Right lobe of liver (tissue), 6 donors: ENCODE measurements around the gene KIF18A. TPM values are rescaled to one million over a fixed set of nuclear protein-coding genes. Genes with fewer than 3 reads are reported as not detected.
A peak's percentile ranks its signal among the peaks of the same experiment; 100 is the strongest.

Experiments
- ATAC-seq, 4 donors: fragments of 200-7000 bp; cut with Tn5 transposase; one replicate each; pipeline ENCODE4 v1.9.1; 2020; ENCODE audit warnings: mild to moderate bottlenecking in 4 of 4, moderate library complexity in 4 of 4
- DNase-seq, 3 donors: peaks; one replicate each; pipeline ENCODE4 v3.0.0-alpha.2; 2020
- H3K27ac ChIP-seq, 3 donors: fragments of 200-600 bp; one replicate each; pipeline ENCODE4 v1.8.0; 2022
- H3K27me3 ChIP-seq, 2 donors: fragments of 200-600 bp; one replicate each; pipeline ENCODE4 v1.8.0; 2022
- H3K36me3 ChIP-seq, 4 donors: fragments of 200-600 bp; sonication (generic) in 1 of 4; one replicate each; pipeline versions ENCODE4 v1.5.1 to v1.8.0; 2017 to 2022; ENCODE audit warnings: control low read depth in 1 of 4
- H3K4me1 ChIP-seq, 4 donors: fragments of 200-600 bp; sonication (generic) in 1 of 4; one replicate each; pipeline versions ENCODE4 v1.5.1 to v1.8.0; 2017 to 2022; ENCODE audit warnings: control low read depth in 1 of 4
- H3K4me3 ChIP-seq, 3 donors: fragments of 200-600 bp; one replicate each; pipeline ENCODE4 v1.8.0; 2022
- H3K9me3 ChIP-seq, 4 donors: fragments of 200-600 bp; sonication (generic) in 1 of 4; one replicate each; pipeline versions ENCODE4 v1.5.1 to v1.8.0; 2017 to 2022; ENCODE audit warnings: control low read depth in 1 of 4
- POLR2A ChIP-seq: fragments of 450-650 bp; IDR thresholded peaks from one replicate; pipeline ENCODE4 v1.6.1; 2017; ENCODE audit warnings: antibody characterized with exemption, mild to moderate bottlenecking
- WGBS: methylation state at CpG from one replicate; pipeline ENCODE4 v1.1.6; 2018; ENCODE audit warnings: low coverage, low lambda C conversion rate; ENCODE audit not compliant: insufficient coverage; ENCODE audit errors: missing lambda C conversion rate; 5-methylcytosine and 5-hydroxymethylcytosine counted together
- intact Hi-C, 2 donors: fragments of 100-400 bp; cut with DNase I; formaldehyde crosslinking; loops; one replicate each; pipeline versions ENCODE4 v1.11.2 to v1.14.1; 2022
- total RNA-seq, 6 experiments: library from RNA; depleted of rRNA in 2 of 6; stranded (reverse); fragments of >200 nt in 2 of 6; fragmentation: NEBNext Ultra II Directional in 3 of 6; extraction: Animal tissue kit (Norgen Biotek cat#: 25700) in 3 of 6; gene quantifications; one replicate each; pipeline versions ENCODE4 v1.1.0 to v1.2.4, GENCODE V29; 2016 to 2023
- TF ChIP-seq, protein P1 (sequence below), 4 donors: fragments of 200-600 bp in 3 of 4; fragments of 450-650 bp in 1 of 4; IDR thresholded peaks; one replicate each; pipeline versions ENCODE4 v1.5.1 to v1.8.0; 2016 to 2022; ENCODE audit warnings: antibody characterized with exemption in 4 of 4, mild to moderate bottlenecking in 2 of 4
- donor health status: DM: no; HTN: yes; CAD: no.
- donor health status: DM: no; HTN: no; CAD: no.
- donor health status: DM: no; HTN: no; CAD: no.
- donor health status: DM: no; HTN: yes; CAD: no.
- donor health status: DM: no; HTN: yes; CAD: no.

Gene KIF18A
- total RNA-seq, 6 experiments from 2014 or later = 0.11 to 0.81 (median 0.23) TPM

DNA sequence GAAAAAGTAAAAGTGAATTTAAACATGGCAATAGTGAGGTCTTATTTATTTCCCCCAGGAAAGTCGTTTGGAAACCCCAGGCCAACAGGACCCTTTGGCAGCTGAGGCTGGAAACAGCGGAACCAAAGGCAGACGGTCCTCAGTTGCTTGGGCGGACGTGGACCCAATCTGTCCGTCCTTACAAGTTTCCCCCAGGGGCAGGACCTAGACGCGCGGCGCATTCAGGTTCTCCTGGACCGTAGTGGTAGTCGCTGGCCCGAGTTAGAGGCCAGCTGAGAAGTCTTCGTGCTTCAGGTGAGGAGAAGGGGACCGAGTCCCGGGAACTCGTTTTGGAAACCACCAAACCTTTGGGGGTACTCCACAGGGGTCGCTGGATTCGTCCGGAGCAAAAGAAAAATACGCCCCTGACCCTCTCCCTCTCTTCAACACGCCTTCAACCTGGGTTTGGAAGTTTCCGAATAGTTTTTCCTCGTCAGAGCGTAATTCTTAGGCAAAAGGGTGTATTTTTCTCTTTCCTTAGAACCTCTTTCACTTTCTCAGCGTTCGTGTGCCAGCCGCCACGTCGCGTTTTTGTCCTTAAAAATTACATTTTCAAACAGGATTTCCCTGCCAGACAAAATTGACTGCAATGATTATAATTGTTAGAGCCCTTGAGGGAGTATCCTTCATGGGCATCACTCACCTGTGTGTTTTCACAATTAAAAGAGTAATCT, 2.3 kb upstream of the KIF18A start:
- Histone ChIP-seq H3K27ac (peak overlapping the region; percentile 82 to 86 (median 86)), H3K36me3 (peaks cover 0 to 5% (median 0%) of the 10 kb centered on the region in 4 donors), H3K9me3 (no peaks in the 10 kb centered on the region), H3K4me3 (peak overlapping the region; percentile 49 to 77 (median 67)), H3K27me3 (no peaks in the 10 kb centered on the region), H3K4me1 (peaks cover 0 to 19% (median 0%) of the 10 kb centered on the region in 4 donors)
- ATAC-seq (peak; percentile 70 to 81 (median 75)), DNase-seq (peak; percentile 75 to 81 (median 76))
- intact Hi-C loops = no loop called here
- TF ChIP-seq, protein P1, sequence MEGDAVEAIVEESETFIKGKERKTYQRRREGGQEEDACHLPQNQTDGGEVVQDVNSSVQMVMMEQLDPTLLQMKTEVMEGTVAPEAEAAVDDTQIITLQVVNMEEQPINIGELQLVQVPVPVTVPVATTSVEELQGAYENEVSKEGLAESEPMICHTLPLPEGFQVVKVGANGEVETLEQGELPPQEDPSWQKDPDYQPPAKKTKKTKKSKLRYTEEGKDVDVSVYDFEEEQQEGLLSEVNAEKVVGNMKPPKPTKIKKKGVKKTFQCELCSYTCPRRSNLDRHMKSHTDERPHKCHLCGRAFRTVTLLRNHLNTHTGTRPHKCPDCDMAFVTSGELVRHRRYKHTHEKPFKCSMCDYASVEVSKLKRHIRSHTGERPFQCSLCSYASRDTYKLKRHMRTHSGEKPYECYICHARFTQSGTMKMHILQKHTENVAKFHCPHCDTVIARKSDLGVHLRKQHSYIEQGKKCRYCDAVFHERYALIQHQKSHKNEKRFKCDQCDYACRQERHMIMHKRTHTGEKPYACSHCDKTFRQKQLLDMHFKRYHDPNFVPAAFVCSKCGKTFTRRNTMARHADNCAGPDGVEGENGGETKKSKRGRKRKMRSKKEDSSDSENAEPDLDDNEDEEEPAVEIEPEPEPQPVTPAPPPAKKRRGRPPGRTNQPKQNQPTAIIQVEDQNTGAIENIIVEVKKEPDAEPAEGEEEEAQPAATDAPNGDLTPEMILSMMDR (IDR thresholded peaks at IDR 0.05) = no peak
- no peak for TF ChIP-seq POLR2A
- WGBS = under 1% methylated on average over 14 of the region's 31 CpGs

GRCh38 chr11:28108958-28109357, 1.0 kb upstream of the KIF18A start:
- intact Hi-C loops = no loop called here
- TF ChIP-seq POLR2A = no peak
- TF ChIP-seq, protein P1 (IDR thresholded peaks at IDR 0.05) = no peak
- ATAC-seq (no peak), DNase-seq (no peak)
- peak overlapping the region in 2 of 3 donors; percentile 36 to 54 for H3K4me3 ChIP-seq
- peak overlapping the region in 1 of 3 donors; percentile 73 for H3K27ac ChIP-seq
- no peaks in the 10 kb centered on the region for H3K9me3 ChIP-seq
- peaks cover 0 to 19% (median 0%) of the 10 kb centered on the region in 4 donors for H3K4me1 ChIP-seq
- H3K36me3 ChIP-seq = no peaks in the 10 kb centered on the region
- WGBS = 71% methylated on average over 3 of the region's 3 CpGs
- H3K27me3 ChIP-seq = no peaks in the 10 kb centered on the region

- Histone ChIP-seq H3K36me3 (no peaks in the 10 kb centered on the region), H3K4me3 (peak overlapping the region; percentile 36 to 58 (median 54)), H3K4me1 (peaks cover 0 to 19% (median 0%) of the 10 kb centered on the region in 4 donors), H3K27me3 (no peaks in the 10 kb centered on the region), H3K27ac (peak overlapping the region in 2 of 3 donors; percentile 0 to 65), H3K9me3 (no peaks in the 10 kb centered on the region)
- TF ChIP-seq POLR2A = no peak
- TF ChIP-seq, protein P1 (IDR thresholded peaks at IDR 0.05) = no peak
- intact Hi-C loops = no loop called here
- DNase-seq (no peak), ATAC-seq (no peak)
- WGBS = 2% methylated on average over 11 of the region's 11 CpGs
These were observed 686 bp downstream of the KIF18A start for GRCh38 chr11:28107191-28107749.

DNA sequence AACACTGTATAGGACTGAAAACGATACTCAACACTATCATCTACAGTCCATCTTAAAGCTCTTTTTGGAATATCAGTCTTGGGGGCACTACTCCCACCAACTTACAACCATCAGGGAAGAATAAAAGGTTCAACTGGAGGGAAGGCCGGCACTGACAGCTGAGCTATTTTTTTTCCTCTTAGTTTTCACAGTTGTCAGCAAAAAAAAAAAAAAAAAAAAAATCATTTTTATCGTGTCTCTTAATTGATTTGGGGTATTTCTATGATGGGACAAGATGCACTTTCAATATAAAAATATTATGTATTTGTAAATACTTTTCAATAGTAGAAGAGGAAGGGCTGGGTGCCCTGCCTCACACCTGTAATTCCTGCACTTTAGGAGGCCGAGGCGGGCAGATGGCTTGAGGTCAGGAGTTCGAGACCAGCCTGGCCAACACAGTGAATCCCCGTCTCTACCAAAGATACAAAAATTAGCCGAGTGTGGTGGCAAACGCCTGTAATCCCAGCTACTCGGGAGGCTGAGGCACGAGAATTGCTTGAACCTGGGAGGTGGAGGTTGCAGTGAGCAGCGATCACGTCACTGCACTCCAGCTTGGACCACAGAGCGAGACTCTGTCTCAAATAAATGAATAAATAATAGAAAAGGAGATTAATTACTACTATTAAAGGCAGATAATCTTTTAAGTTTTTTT, 1.5 kb downstream of the KIF18A start:
- TF ChIP-seq POLR2A = no peak
- TF ChIP-seq, protein P1 (IDR thresholded peaks at IDR 0.05) = no peak
- Histone ChIP-seq H3K36me3 (no peaks in the 10 kb centered on the region), H3K4me1 (peaks cover 0 to 19% (median 0%) of the 10 kb centered on the region in 4 donors), H3K27ac (no peak overlapping the region), H3K9me3 (no peaks in the 10 kb centered on the region), H3K27me3 (no peaks in the 10 kb centered on the region), H3K4me3 (no peak overlapping the region)
- no peak for ATAC-seq
- DNase-seq = peak in 1 of 3 donors; percentile 9
- intact Hi-C loops = no loop called here
- WGBS = 76% methylated on average over 12 of the region's 14 CpGs
